HCT116 (cell line): ENCODE measurements around the gene CRTC1. TPM values are rescaled to one million over a fixed set of nuclear protein-coding genes. Genes with fewer than 3 reads are reported as not detected.

ENCODE experiments used
- ATAC-seq: fragments of 200-7000 bp; cut with Tn5 transposase; 2 replicates; pipeline ENCODE4 v1.9.1; 2020; ENCODE audit warnings: mild to moderate bottlenecking, moderate library complexity
- Bru-seq: library from RNA; stranded (reverse); fragments of 400-500 nt; gene quantifications from one replicate; lab custom pipeline; 2021; lab: Mats Ljungman, UMichigan
- BruChase-seq, 2 experiments: library from RNA; stranded (reverse); fragments of 400-500 nt; gene quantifications; one replicate each; lab custom pipeline; 2021; lab: Mats Ljungman, UMichigan
- BruUV-seq: library from RNA; stranded (reverse); fragments of 400-500 nt; replicated peaks from 2 replicates; lab custom pipeline; 2021; lab: Mats Ljungman, UMichigan
- CTCF ChIA-PET: fragments of 300-600 bp; sonication (Branson Sonifier 250); formaldehyde crosslinking; loops from one replicate; lab custom pipeline; 2021; ENCODE audit warnings: antibody characterized with exemption; lab: Charles Lee
- POLR2A ChIA-PET: fragments of 300-600, 350-600 bp; sonication (Branson Sonifier 250); formaldehyde crosslinking; loops from one replicate; lab custom pipeline; 2021; ENCODE audit warnings: antibody characterized with exemption; lab: Charles Lee
- RAD21 ChIA-PET, 2 experiments: fragments of 300-600 bp; sonication (Branson Sonifier 250); formaldehyde crosslinking; loops; one replicate each; lab custom pipeline; 2023; ENCODE audit warnings: low total read pairs in 2 of 2; ENCODE audit not compliant: uncharacterized antibody in 2 of 2, unreplicated experiment in 2 of 2, low non-redundant PET in 1 of 2; lab: Charles Lee
- DNase-seq: peaks from one replicate; pipeline ENCODE4 v3.0.0-alpha.2; 2010; ENCODE audit warnings: low read depth, low spot score
- H2AFZ ChIP-seq: fragments of 200-600 bp; shearing (Covaris generic), sonication (generic); 2 replicates; pipeline ENCODE4 v1.6.1; 2017; ENCODE audit warnings: low read depth, mixed run types, mixed read lengths, antibody characterized with exemption, low read length; ENCODE audit not compliant: poor library complexity, severe bottlenecking
- H3K27ac ChIP-seq: 2 replicates; pipeline ENCODE4 v1.5.1; 2012; ENCODE audit warnings: low read depth, low read length
- H3K27me3 ChIP-seq: fragments of 200-600 bp; sonication (generic); 2 replicates; pipeline ENCODE4 v1.6.1; 2016; ENCODE audit warnings: mixed run types, low read length, mixed read lengths; ENCODE audit not compliant: insufficient read depth
- H3K36me3 ChIP-seq, 2 experiments: fragments of 200-500 bp in 1 of 2; fragments of 200-600 bp in 1 of 2; sonication (Bioruptor generic) in 1 of 2; sonication (generic) in 1 of 2; 2 replicates each; pipeline versions ENCODE4 v1.5.1 to v1.6.1; 2014 to 2016; ENCODE audit warnings: low read length in 2 of 2, inconsistent platforms in 1 of 2, mixed read lengths in 1 of 2, mixed run types in 1 of 2; ENCODE audit not compliant: insufficient read depth in 2 of 2, control insufficient read depth in 1 of 2
- H3K4me1 ChIP-seq, 2 experiments: fragments of 200-600 bp in 1 of 2; sonication (generic) in 1 of 2; 2 replicates each; pipeline versions ENCODE4 v1.5.1 to v1.6.1; 2012 to 2017; ENCODE audit warnings: low read length in 2 of 2, inconsistent platforms in 1 of 2, mild to moderate bottlenecking in 1 of 2, mixed read lengths in 1 of 2, mixed run types in 1 of 2, moderate library complexity in 1 of 2; ENCODE audit not compliant: insufficient read depth in 2 of 2, control insufficient read depth in 1 of 2
- H3K4me2 ChIP-seq: fragments of 200-600 bp; sonication (generic); 2 replicates; pipeline ENCODE4 v1.6.1; 2017; ENCODE audit warnings: mixed run types, low read length, mixed read lengths
- H3K4me3 ChIP-seq, 2 experiments: fragments of 200-600 bp in 1 of 2; sonication (generic) in 1 of 2; replicated peaks in 1 of 2; 2 replicates each; pipeline ENCODE4 v1.5.1; 2011 to 2016; ENCODE audit warnings: low read length in 2 of 2, control low read depth in 1 of 2, low read depth in 1 of 2, mild to moderate bottlenecking in 1 of 2, mixed read lengths in 1 of 2, mixed run types in 1 of 2
- H3K79me2 ChIP-seq: fragments of 200-600 bp; sonication (generic); 2 replicates; pipeline ENCODE4 v1.6.1; 2017; ENCODE audit warnings: mild to moderate bottlenecking, mixed run types, low read length, moderate library complexity, mixed read lengths; ENCODE audit not compliant: insufficient read depth
- H3K9ac ChIP-seq: fragments of 200-600 bp; sonication (generic); 2 replicates; pipeline ENCODE4 v1.6.1; 2016; ENCODE audit warnings: low read length, mixed read lengths
- H3K9me2 ChIP-seq: fragments of 200-600 bp; sonication (generic), shearing (Covaris generic); 2 replicates; pipeline ENCODE4 v1.6.1; 2017; ENCODE audit warnings: mixed run types, mild to moderate bottlenecking, moderate library complexity; ENCODE audit not compliant: insufficient read depth
- H3K9me3 ChIP-seq, 2 experiments: fragments of 200-500 bp in 1 of 2; fragments of 200-600 bp in 1 of 2; sonication (Bioruptor generic) in 1 of 2; sonication (generic) in 1 of 2; 2 replicates each; pipeline ENCODE4 v1.6.1; 2014 to 2017; ENCODE audit warnings: low read length in 2 of 2, mixed read lengths in 2 of 2, inconsistent platforms in 1 of 2, low read depth in 1 of 2, mild to moderate bottlenecking in 1 of 2, mixed run types in 1 of 2, moderate library complexity in 1 of 2; ENCODE audit not compliant: control insufficient read depth in 1 of 2, insufficient read depth in 1 of 2
- H4K20me1 ChIP-seq: fragments of 200-600 bp; sonication (generic), shearing (Covaris generic); 2 replicates; pipeline ENCODE4 v1.6.1; 2017; ENCODE audit warnings: mixed run types, mild to moderate bottlenecking, moderate library complexity; ENCODE audit not compliant: insufficient read depth
- CBX3 ChIP-seq: IDR thresholded peaks from 2 replicates; pipeline ENCODE4 v1.6.1; 2012; ENCODE audit warnings: low read depth
- CTCF ChIP-seq, 3 experiments: fragments of 200-600 bp in 1 of 3; sonication (generic) in 1 of 3; IDR thresholded peaks in 2 of 3; conservative IDR thresholded peaks in 1 of 3; 2 replicates each; pipeline ENCODE4 v1.5.1; 2012 to 2017; ENCODE audit warnings: low read depth in 2 of 3, low read length in 2 of 3, antibody characterized with exemption in 1 of 3, borderline replicate concordance in 1 of 3, control low read depth in 1 of 3, mild to moderate bottlenecking in 1 of 3, mixed read lengths in 1 of 3, mixed run types in 1 of 3, moderate library complexity in 1 of 3; ENCODE audit not compliant: insufficient read depth in 1 of 3
- EGR1 ChIP-seq: IDR thresholded peaks from 2 replicates; pipeline ENCODE4 v1.6.1; 2012; ENCODE audit warnings: low read depth
- ELF1 ChIP-seq: IDR thresholded peaks from 2 replicates; pipeline ENCODE4 v1.6.1; 2012; ENCODE audit warnings: low read depth, borderline replicate concordance
- EZH2phosphoT487 ChIP-seq: fragments of 200-600 bp; IDR thresholded peaks from 2 replicates; pipeline ENCODE4 v1.6.1; 2018; ENCODE audit warnings: antibody characterized with exemption, borderline replicate concordance
- FOSL1 ChIP-seq: IDR thresholded peaks from 2 replicates; pipeline ENCODE4 v1.6.1; 2012; ENCODE audit warnings: low read depth
- JUND ChIP-seq: IDR thresholded peaks from 2 replicates; pipeline ENCODE4 v1.6.1; 2012
- POLR2A ChIP-seq: IDR thresholded peaks from 2 replicates; pipeline ENCODE4 v1.7.0; 2011; ENCODE audit warnings: borderline replicate concordance; ENCODE audit not compliant: insufficient read depth, insufficient read length; ENCODE audit errors: extremely low read depth
- REST ChIP-seq: IDR thresholded peaks from 2 replicates; pipeline ENCODE4 v1.6.1; 2012; ENCODE audit warnings: low read depth
- SIN3A ChIP-seq: IDR thresholded peaks from 2 replicates; pipeline ENCODE4 v1.6.1; 2012; ENCODE audit warnings: low read depth
- SP1 ChIP-seq: IDR thresholded peaks from 2 replicates; pipeline ENCODE4 v1.6.1; 2012; ENCODE audit warnings: low read depth
- SRF ChIP-seq: IDR thresholded peaks from 2 replicates; pipeline ENCODE4 v1.6.1; 2012; ENCODE audit warnings: low read depth
- TCF7L2 ChIP-seq: IDR thresholded peaks from 2 replicates; pipeline ENCODE4 v1.7.0; 2011; ENCODE audit warnings: borderline replicate concordance, inconsistent platforms; ENCODE audit not compliant: insufficient read depth, insufficient read length; ENCODE audit errors: extremely low read depth
- YY1 ChIP-seq: IDR thresholded peaks from 2 replicates; pipeline ENCODE4 v1.6.1; 2011; ENCODE audit warnings: low read length, low read depth, moderate library complexity, mild to moderate bottlenecking; ENCODE audit not compliant: insufficient replicate concordance; ENCODE audit errors: extremely low read depth
- ZBTB33 ChIP-seq: IDR thresholded peaks from 2 replicates; pipeline ENCODE4 v1.6.1; 2011; ENCODE audit warnings: mild to moderate bottlenecking, low read length, moderate library complexity; ENCODE audit not compliant: insufficient replicate concordance; ENCODE audit errors: extremely low read depth
- ZFX ChIP-seq: fragments of 450-650 bp; IDR thresholded peaks from 2 replicates; pipeline ENCODE4 v1.6.1; 2017
- ZNF274 ChIP-seq: fragments of 200-500 bp; sonication (Bioruptor generic); IDR thresholded peaks from 2 replicates; pipeline ENCODE4 v1.6.1; 2014; ENCODE audit warnings: mild to moderate bottlenecking, low read depth, low read length, inconsistent platforms
- intact Hi-C: fragments of 100-400 bp; cut with micrococcal nuclease; formaldehyde crosslinking; loops from 2 replicates; pipeline ENCODE4 v1.10.0; 2022
- long read RNA-seq: library from polyadenylated mRNA; unstranded; transcript quantifications from one replicate; pipeline ENCODE4 v2.0.0, GENCODE V29; 2021; ENCODE audit not compliant: unreplicated experiment
- polyA plus RNA-seq: library from polyadenylated mRNA; unstranded; fragments of >200 nt; gene quantifications from 2 replicates; pipeline ENCODE4 v1.2.1, GENCODE V29; 2012; ENCODE audit warnings: missing spikeins
- total RNA-seq: library from RNA; stranded (reverse); gene quantifications from one replicate; pipeline ENCODE4 v1.2.1, GENCODE V29; 2021; ENCODE audit not compliant: unreplicated experiment

Gene CRTC1
- 14.9 TPM for total RNA-seq
- polyA plus RNA-seq, result 13.0 and 13.1 TPM in 2 replicates
- Bru-seq, nascent RNA, result percentile 50 among the genes with signal in this experiment
- BruChase-seq, experiment 1, labeled RNA remaining after a 6-hour chase, result percentile 66 among the genes with signal in this experiment
- percentile 60 among the genes with signal in this experiment for BruChase-seq, experiment 2, labeled RNA remaining after a 2-hour chase
- long read RNA-seq, partial matches to known transcripts, result 9 of 21 reads
- long read RNA-seq, other reads (novel, unspliced or antisense), result 11 of 21 reads

- POLR2A ChIA-PET, result interaction anchor here (0.7 kb wide), 1 partner anchor 81 kb away, joined by 3 read pairs; no protein-coding TSS in a partner anchor
- Histone ChIP-seq H3K79me2 (peaks cover 16% of the 10 kb centered on the region), H3K4me3 (peak within 1 kb of the TSS; percentile 60), H3K9me3 (no peaks in the 10 kb centered on the region), H3K4me2 (peak within 1 kb of the TSS; percentile 81), H4K20me1 (no peaks in the 10 kb centered on the region), H3K27me3 (no peaks in the 10 kb centered on the region), H3K36me3 (no peaks in the 10 kb centered on the region), H3K4me1 (peaks cover 17 to 29% of the 10 kb centered on the region in 2 experiments), H3K9me2 (no peaks in the 10 kb centered on the region), H3K27ac (peak within 1 kb of the TSS; percentile 71), H2AFZ (no peak within 1 kb of the TSS), H3K9ac (peak within 1 kb of the TSS; percentile 63)
- ATAC-seq (peak; percentile 84), DNase-seq (peak; percentile 65)
- RAD21 ChIA-PET, result interaction anchor here in 1 of 2 experiments (0.6 kb wide), 1 partner anchor 79 kb away, joined by 4 read pairs; no protein-coding TSS in a partner anchor
- intact Hi-C loops, result no loop called here
- BruUV-seq, result TSS peak; percentile 85
- CTCF ChIA-PET, result no interaction called here
- TF ChIP-seq JUND, result no peak
- peak; percentile 72 for TF ChIP-seq YY1
- no peak for TF ChIP-seq FOSL1
- TF ChIP-seq ELF1, result no peak
- TF ChIP-seq EGR1, result peak; percentile 65
- no peak for TF ChIP-seq REST
- no peak for TF ChIP-seq CTCF (IDR thresholded peaks at IDR 0.05 in 2 of 3, conservative IDR thresholded peaks at IDR 0.05 in 1 of 3; ENCODE audit: borderline replicate concordance in 1 of 3, insufficient read depth in 1 of 3, low read depth in 2 of 3, low read length in 2 of 3)
- no peak for TF ChIP-seq ZNF274
- no peak for TF ChIP-seq SP1
- peak; percentile 54 for TF ChIP-seq POLR2A
- TF ChIP-seq CBX3, result no peak
- no peak for TF ChIP-seq ZBTB33
- no peak for TF ChIP-seq SIN3A
- TF ChIP-seq TCF7L2, result no peak
- no peak for TF ChIP-seq ZFX
- no peak for TF ChIP-seq EZH2phosphoT487
- no peak for TF ChIP-seq SRF
Observed at GRCh38 chr19:18683109-18683957, at the start of gene CRTC1. TSS of gene CRTC1 (plus strand) at chr19:18683680. CDS start at chr19:18683703, 23 bp downstream.
